HepG2 (cell line): ENCODE measurements around the gene SAMD4B. TPM values are rescaled to one million over a fixed set of nuclear protein-coding genes. Genes with fewer than 3 reads are reported as not detected.

ENCODE experiments used
- ATAC-seq: fragments of 200-7000 bp; cut with Tn5 transposase; 3 replicates; pipeline ENCODE4 v1.9.1; 2020; ENCODE audit warnings: mild to moderate bottlenecking, moderate library complexity
- BruUV-seq: library from RNA; stranded (reverse); fragments of 400-500 nt; replicated peaks from 2 replicates; lab custom pipeline; 2021; lab: Mats Ljungman, UMichigan
- CTCF ChIA-PET: fragments of 300-600 bp; formaldehyde crosslinking; extraction: SDS; loops from one replicate; lab custom pipeline; 2021; ENCODE audit warnings: low total read pairs, inconsistent platforms, low intra/inter-chr PET ratio; lab: Yijun Ruan, JAX
- POLR2A ChIA-PET: fragments of 350-600 bp; sonication (Branson Sonifier 250); formaldehyde crosslinking; loops from one replicate; lab custom pipeline; 2020; ENCODE audit warnings: antibody characterized with exemption, inconsistent platforms; lab: Yijun Ruan, JAX
- DNase-seq: peaks from one replicate; pipeline ENCODE4 v3.0.0-alpha.2; 2015; ENCODE audit warnings: low spot score
- FAIRE-seq: peaks from 3 replicates; lab custom pipeline; 2011; peaks lifted over from hg19 to GRCh38; lab: Jason Lieb, UNC
- H2AFZ ChIP-seq: one replicate; pipeline ENCODE4 v1.6.1; 2011; ENCODE audit warnings: low read length, inconsistent platforms
- H3K27ac ChIP-seq: fragments of 300-600 bp; 3 replicates; pipeline ENCODE4 v1.8.0; 2011; ENCODE audit warnings: mixed run types, mild to moderate bottlenecking, mixed read lengths, low read length, inconsistent platforms; ENCODE audit not compliant: insufficient read depth; ENCODE audit errors: extremely low read length
- H3K27me3 ChIP-seq, 2 experiments: fragments of 200-600 bp in 1 of 2; 2 replicates in 1 of 2; 3 replicates in 1 of 2; pipeline versions ENCODE4 v1.6.0 to v1.8.0; 2011; ENCODE audit warnings: low read length in 2 of 2, mild to moderate bottlenecking in 2 of 2, moderate library complexity in 2 of 2, inconsistent platforms in 1 of 2; ENCODE audit not compliant: insufficient read depth in 2 of 2, control insufficient read depth in 1 of 2
- H3K36me3 ChIP-seq, 2 experiments: fragments of 200-600 bp in 1 of 2; replicated peaks in 1 of 2; 2 replicates in 1 of 2; 3 replicates in 1 of 2; pipeline versions ENCODE4 v1.5.1 to v1.8.0; 2011; ENCODE audit warnings: low read length in 2 of 2, inconsistent platforms in 1 of 2; ENCODE audit not compliant: insufficient read depth in 2 of 2, control insufficient read depth in 1 of 2
- H3K4me1 ChIP-seq: 2 replicates; pipeline ENCODE4 v1.5.1; 2012; ENCODE audit warnings: low read length, inconsistent platforms; ENCODE audit not compliant: insufficient read depth
- H3K4me2 ChIP-seq: 2 replicates; pipeline ENCODE4 v1.6.0; 2011; ENCODE audit warnings: low read depth, low read length, inconsistent platforms
- H3K4me3 ChIP-seq, 3 experiments: fragments of 200-600 bp in 1 of 3; sonication (generic), shearing (Covaris generic) in 1 of 3; replicated peaks in 1 of 3; 2 replicates each; pipeline ENCODE4 v1.5.1; 2011 to 2016; ENCODE audit warnings: low read length in 3 of 3, inconsistent platforms in 2 of 3, low read depth in 2 of 3, mild to moderate bottlenecking in 2 of 3, control low read depth in 1 of 3, mixed read lengths in 1 of 3; ENCODE audit not compliant: insufficient read depth in 1 of 3
- H3K79me2 ChIP-seq: one replicate; pipeline ENCODE4 v1.6.1; 2011; ENCODE audit warnings: low read length, inconsistent platforms; ENCODE audit not compliant: insufficient read depth
- H3K9ac ChIP-seq: 2 replicates; pipeline ENCODE4 v1.6.0; 2011; ENCODE audit warnings: mild to moderate bottlenecking, low read depth, low read length, inconsistent platforms; ENCODE audit not compliant: insufficient read depth
- H3K9me3 ChIP-seq: 2 replicates; pipeline ENCODE4 v1.5.1; 2012; ENCODE audit warnings: mild to moderate bottlenecking, low read length
- H4K20me1 ChIP-seq: 2 replicates; pipeline ENCODE4 v1.6.0; 2011; ENCODE audit warnings: inconsistent platforms, mild to moderate bottlenecking, low read length, moderate library complexity; ENCODE audit not compliant: insufficient read depth
- RBM39 ChIP-seq: fragments of 200-400 bp; formaldehyde crosslinking; IDR thresholded peaks from one replicate; pipeline ENCODE4 v1.6.1; 2018; ENCODE audit warnings: antibody characterized with exemption, mild to moderate bottlenecking, low read depth, low read length; ENCODE audit not compliant: poor library complexity, severe bottlenecking
- ZNF296 ChIP-seq: sonication (generic); formaldehyde crosslinking; conservative IDR thresholded peaks from 2 replicates; pipeline ENCODE4 v1.5.0; 2020; ENCODE audit warnings: mild to moderate bottlenecking, missing genetic modification reagents
- WGBS: methylation state at CpG from one replicate; pipeline ENCODE4 v1.1.6; 2017; ENCODE audit warnings: low lambda C conversion rate; 5-methylcytosine and 5-hydroxymethylcytosine counted together
- in situ Hi-C: cut with HindIII; loops from 2 replicates; pipeline ENCODE4 v1.10.0; 2017; ENCODE audit warnings: low pct_unique_long_range_greater_than_20kb; ENCODE audit not compliant: extremely low pct_ligation_motif_present
- intact Hi-C: fragments of 100-400 bp; cut with micrococcal nuclease; formaldehyde crosslinking; loops from one replicate; pipeline ENCODE4 v1.10.0; 2022; ENCODE audit not compliant: unreplicated experiment
- polyA plus RNA-seq, 8 experiments: library from polyadenylated mRNA; depleted of rRNA in 3 of 8; stranded (reverse) in 7 of 8; unstranded in 1 of 8; fragments of >200 nt; fragmentation: Illumina TruSeq in 4 of 8; extraction: Trizol in 4 of 8; gene quantifications; 2 replicates each; pipeline versions ENCODE4 v1.2.1 to v1.2.3, GENCODE V29; 2011 to 2016; ENCODE audit warnings: low read depth in 4 of 8, missing spikeins in 1 of 8, mixed read lengths in 1 of 8; ENCODE audit not compliant: insufficient read depth in 1 of 8
- total RNA-seq, 5 experiments: library from RNA; depleted of rRNA; stranded (reverse); fragments of >200 nt; fragmentation: Illumina TruSeq; extraction: Trizol; gene quantifications; 2 replicates each; pipeline ENCODE4 v1.2.3, GENCODE V29; 2016; ENCODE audit warnings: low read depth in 1 of 5
- TF ChIP-seq, protein P1 (sequence below): sonication (generic); formaldehyde crosslinking; IDR thresholded peaks from 2 replicates; pipeline ENCODE4 v1.5.0; 2020; ENCODE audit warnings: missing genetic modification reagents
- TF ChIP-seq, protein P2 (sequence below): sonication (generic); formaldehyde crosslinking; IDR thresholded peaks from one replicate; pipeline ENCODE4 v1.5.1; 2020; ENCODE audit warnings: mild to moderate bottlenecking, missing genetic modification reagents; ENCODE audit errors: not compliant biosample characterization
- TF ChIP-seq, protein P3 (sequence below): sonication (generic); formaldehyde crosslinking; conservative IDR thresholded peaks from 2 replicates; pipeline ENCODE4 v1.4.0; 2020; ENCODE audit warnings: missing genetic modification reagents

SAMD4B gene
- total and polyA plus RNA-seq, 2 of the 13 experiments (the other 11 are each of a cell fraction or from before 2014, with no cell fraction given) = 26.0 to 31.8 TPM

DNA sequence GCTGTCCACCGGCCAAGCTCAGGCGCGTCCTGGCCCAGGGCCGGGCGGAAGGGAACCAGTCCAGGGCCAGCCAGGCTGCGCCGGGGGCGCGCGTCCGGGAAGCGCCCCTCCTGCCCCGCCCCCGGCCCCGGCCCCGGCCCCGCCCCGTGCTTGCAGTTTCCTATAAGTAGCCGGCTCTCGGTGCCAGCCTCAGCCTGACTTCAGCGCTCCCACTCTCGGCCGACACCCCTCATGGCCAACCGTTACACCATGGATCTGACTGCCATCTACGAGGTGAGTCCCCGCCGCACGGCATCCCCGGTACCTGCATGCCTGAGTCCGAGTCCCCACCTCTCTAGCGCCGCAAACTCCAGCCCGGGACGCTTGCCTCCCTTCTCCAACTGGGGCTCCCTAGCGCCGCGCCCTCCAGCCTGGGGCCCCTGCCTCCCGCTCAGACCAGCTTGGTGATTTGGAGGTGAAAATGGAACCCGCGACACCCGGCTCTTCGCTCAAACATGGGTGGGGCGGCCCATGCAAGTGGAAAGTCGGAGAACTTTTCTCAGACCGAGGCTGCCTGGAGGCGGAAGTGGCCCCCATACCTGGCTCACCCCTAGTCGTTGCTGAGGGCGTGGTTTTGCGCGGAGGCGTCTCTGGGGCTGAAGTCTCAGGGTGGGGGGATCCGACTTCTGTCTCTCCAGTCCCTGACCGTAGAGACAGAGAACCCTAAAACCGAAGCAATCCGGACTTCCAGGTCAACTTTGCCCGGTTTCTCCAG, 64.6 kb downstream of the SAMD4B start, which contains the start of gene ZFP36:
Gene ZFP36, plus strand, starts transcription at position 192 of the 754 bp plus-strand sequence. Its CDS starts 58 bp downstream, at position 250.
- no peak within 1 kb of the TSS for H2AFZ ChIP-seq
- ATAC-seq (peak; percentile 61), DNase-seq (peak; percentile 70), FAIRE-seq (no peak)
- H4K20me1 ChIP-seq = peaks cover 20% of the 10 kb centered on the region; the same call in 1 of the 2 replicates
- H3K4me3 ChIP-seq = peak within 1 kb of the TSS; percentile 97 to 98 (median 97)
- peak within 1 kb of the TSS; percentile 92 for H3K9ac ChIP-seq
- TSS peak; percentile 80 for BruUV-seq
- H3K79me2 ChIP-seq = peaks cover 32% of the 10 kb centered on the region
- WGBS = 0% methylated on average over 2 of the region's 56 CpGs
- H3K27me3 ChIP-seq = no peaks in the 10 kb centered on the region; a peak in 1 of 5 replicates
- peak within 1 kb of the TSS; percentile 87 for H3K4me2 ChIP-seq
- peaks cover 56% of the 10 kb centered on the region for H3K4me1 ChIP-seq
- in situ Hi-C loops (no loop called here), intact Hi-C loops (no loop called here)
- no peaks in the 10 kb centered on the region for H3K9me3 ChIP-seq
- ChIA-PET CTCF (interaction anchor here (0.8 kb wide), 1 partner anchor 9 kb away, joined by 3 read pairs; no protein-coding TSS in a partner anchor), POLR2A (interaction anchor here (0.6 to 5.8 kb wide), 7 partner anchors 9 to 64 kb away, joined by 3 to 117 read pairs (median 8); partner anchors contain the start of genes MED29, PAF1, RPS16 and SAMD4B)
- H3K36me3 ChIP-seq = peaks cover 0 to 3% of the 10 kb centered on the region in 2 experiments; a peak in 1 of 5 replicates
- H3K27ac ChIP-seq = peak within 1 kb of the TSS; percentile 86
- TF ChIP-seq, protein P1, sequence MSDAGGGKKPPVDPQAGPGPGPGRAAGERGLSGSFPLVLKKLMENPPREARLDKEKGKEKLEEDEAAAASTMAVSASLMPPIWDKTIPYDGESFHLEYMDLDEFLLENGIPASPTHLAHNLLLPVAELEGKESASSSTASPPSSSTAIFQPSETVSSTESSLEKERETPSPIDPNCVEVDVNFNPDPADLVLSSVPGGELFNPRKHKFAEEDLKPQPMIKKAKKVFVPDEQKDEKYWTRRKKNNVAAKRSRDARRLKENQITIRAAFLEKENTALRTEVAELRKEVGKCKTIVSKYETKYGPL (CRISPR knock-in tag) = peak; percentile 46; the same call in 1 of the 2 replicates
- TF ChIP-seq, protein P2, sequence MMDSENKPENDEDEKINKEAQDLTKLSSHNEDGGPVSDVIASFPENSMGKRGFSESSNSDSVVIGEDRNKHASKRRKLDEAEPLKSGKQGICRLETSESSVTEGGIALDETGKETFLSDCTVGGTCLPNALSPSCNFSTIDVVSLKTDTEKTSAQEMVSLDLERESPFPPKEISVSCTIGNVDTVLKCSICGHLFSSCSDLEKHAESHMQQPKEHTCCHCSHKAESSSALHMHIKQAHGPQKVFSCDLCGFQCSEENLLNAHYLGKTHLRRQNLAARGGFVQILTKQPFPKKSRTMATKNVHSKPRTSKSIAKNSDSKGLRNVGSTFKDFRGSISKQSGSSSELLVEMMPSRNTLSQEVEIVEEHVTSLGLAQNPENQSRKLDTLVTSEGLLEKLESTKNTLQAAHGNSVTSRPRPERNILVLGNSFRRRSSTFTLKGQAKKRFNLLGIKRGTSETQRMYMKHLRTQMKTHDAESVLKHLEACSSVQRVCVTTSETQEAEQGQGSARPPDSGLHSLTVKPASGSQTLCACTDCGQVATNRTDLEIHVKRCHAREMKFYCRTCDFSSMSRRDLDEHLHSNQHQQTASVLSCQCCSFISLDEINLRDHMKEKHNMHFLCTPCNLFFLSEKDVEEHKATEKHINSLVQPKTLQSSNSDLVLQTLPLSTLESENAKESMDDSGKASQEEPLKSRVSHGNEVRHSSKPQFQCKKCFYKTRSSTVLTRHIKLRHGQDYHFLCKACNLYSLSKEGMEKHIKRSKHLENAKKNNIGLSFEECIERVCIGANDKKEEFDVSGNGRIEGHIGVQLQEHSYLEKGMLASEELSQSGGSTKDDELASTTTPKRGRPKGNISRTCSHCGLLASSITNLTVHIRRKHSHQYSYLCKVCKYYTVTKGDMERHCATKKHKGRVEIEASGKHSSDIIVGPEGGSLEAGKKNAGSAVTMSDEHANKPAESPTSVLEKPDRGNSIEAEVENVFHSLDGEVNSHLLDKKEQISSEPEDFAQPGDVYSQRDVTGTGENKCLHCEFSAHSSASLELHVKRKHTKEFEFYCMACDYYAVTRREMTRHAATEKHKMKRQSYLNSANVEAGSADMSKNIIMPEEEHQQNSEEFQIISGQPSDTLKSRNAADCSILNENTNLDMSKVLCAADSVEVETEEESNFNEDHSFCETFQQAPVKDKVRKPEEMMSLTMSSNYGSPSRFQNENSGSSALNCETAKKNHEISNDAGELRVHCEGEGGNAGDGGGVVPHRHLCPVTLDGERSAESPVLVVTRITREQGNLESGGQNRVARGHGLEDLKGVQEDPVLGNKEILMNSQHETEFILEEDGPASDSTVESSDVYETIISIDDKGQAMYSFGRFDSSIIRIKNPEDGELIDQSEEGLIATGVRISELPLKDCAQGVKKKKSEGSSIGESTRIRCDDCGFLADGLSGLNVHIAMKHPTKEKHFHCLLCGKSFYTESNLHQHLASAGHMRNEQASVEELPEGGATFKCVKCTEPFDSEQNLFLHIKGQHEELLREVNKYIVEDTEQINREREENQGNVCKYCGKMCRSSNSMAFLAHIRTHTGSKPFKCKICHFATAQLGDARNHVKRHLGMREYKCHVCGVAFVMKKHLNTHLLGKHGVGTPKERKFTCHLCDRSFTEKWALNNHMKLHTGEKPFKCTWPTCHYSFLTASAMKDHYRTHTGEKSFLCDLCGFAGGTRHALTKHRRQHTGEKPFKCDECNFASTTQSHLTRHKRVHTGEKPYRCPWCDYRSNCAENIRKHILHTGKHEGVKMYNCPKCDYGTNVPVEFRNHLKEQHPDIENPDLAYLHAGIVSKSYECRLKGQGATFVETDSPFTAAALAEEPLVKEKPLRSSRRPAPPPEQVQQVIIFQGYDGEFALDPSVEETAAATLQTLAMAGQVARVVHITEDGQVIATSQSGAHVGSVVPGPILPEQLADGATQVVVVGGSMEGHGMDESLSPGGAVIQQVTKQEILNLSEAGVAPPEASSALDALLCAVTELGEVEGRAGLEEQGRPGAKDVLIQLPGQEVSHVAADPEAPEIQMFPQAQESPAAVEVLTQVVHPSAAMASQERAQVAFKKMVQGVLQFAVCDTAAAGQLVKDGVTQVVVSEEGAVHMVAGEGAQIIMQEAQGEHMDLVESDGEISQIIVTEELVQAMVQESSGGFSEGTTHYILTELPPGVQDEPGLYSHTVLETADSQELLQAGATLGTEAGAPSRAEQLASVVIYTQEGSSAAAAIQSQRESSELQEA = peak; percentile 58
- peak; percentile 68 for TF ChIP-seq RBM39
- TF ChIP-seq ZNF296 (CRISPR knock-in tag) = 0 out of 2 replicates have a peak, but pooled peaks have one; percentile 19
- TF ChIP-seq, protein P3, sequence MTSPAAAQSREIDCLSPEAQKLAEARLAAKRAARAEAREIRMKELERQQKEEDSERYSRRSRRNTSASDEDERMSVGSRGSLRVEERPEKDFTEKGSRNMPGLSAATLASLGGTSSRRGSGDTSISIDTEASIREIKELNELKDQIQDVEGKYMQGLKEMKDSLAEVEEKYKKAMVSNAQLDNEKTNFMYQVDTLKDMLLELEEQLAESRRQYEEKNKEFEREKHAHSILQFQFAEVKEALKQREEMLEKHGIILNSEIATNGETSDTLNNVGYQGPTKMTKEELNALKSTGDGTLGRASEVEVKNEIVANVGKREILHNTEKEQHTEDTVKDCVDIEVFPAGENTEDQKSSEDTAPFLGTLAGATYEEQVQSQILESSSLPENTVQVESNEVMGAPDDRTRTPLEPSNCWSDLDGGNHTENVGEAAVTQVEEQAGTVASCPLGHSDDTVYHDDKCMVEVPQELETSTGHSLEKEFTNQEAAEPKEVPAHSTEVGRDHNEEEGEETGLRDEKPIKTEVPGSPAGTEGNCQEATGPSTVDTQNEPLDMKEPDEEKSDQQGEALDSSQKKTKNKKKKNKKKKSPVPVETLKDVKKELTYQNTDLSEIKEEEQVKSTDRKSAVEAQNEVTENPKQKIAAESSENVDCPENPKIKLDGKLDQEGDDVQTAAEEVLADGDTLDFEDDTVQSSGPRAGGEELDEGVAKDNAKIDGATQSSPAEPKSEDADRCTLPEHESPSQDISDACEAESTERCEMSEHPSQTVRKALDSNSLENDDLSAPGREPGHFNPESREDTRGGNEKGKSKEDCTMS = 0 out of 2 replicates have a peak, but pooled peaks have one; percentile 42
